HCT116 (cell line): ENCODE measurements around the gene APBA2. TPM values are rescaled to one million over a fixed set of nuclear protein-coding genes. Genes with fewer than 3 reads are reported as not detected.

Experiments
- ATAC-seq: fragments of 200-7000 bp; cut with Tn5 transposase; 2 replicates; pipeline ENCODE4 v1.9.1; 2020; ENCODE audit warnings: mild to moderate bottlenecking, moderate library complexity
- BruUV-seq: library from RNA; stranded (reverse); fragments of 400-500 nt; replicated peaks from 2 replicates; lab custom pipeline; 2021; lab: Mats Ljungman, UMichigan
- CTCF ChIA-PET: fragments of 300-600 bp; sonication (Branson Sonifier 250); formaldehyde crosslinking; loops from one replicate; lab custom pipeline; 2021; ENCODE audit warnings: antibody characterized with exemption; lab: Charles Lee
- POLR2A ChIA-PET: fragments of 300-600, 350-600 bp; sonication (Branson Sonifier 250); formaldehyde crosslinking; loops from one replicate; lab custom pipeline; 2021; ENCODE audit warnings: antibody characterized with exemption; lab: Charles Lee
- RAD21 ChIA-PET, 2 experiments: fragments of 300-600 bp; sonication (Branson Sonifier 250); formaldehyde crosslinking; loops; one replicate each; lab custom pipeline; 2023; ENCODE audit warnings: low total read pairs in 2 of 2; ENCODE audit not compliant: uncharacterized antibody in 2 of 2, unreplicated experiment in 2 of 2, low non-redundant PET in 1 of 2; lab: Charles Lee
- DNase-seq: peaks from one replicate; pipeline ENCODE4 v3.0.0-alpha.2; 2010; ENCODE audit warnings: low read depth, low spot score
- H2AFZ ChIP-seq: fragments of 200-600 bp; shearing (Covaris generic), sonication (generic); 2 replicates; pipeline ENCODE4 v1.6.1; 2017; ENCODE audit warnings: low read depth, mixed run types, mixed read lengths, antibody characterized with exemption, low read length; ENCODE audit not compliant: poor library complexity, severe bottlenecking
- H3K27ac ChIP-seq: 2 replicates; pipeline ENCODE4 v1.5.1; 2012; ENCODE audit warnings: low read depth, low read length
- H3K27me3 ChIP-seq: fragments of 200-600 bp; sonication (generic); 2 replicates; pipeline ENCODE4 v1.6.1; 2016; ENCODE audit warnings: mixed run types, low read length, mixed read lengths; ENCODE audit not compliant: insufficient read depth
- H3K36me3 ChIP-seq, 2 experiments: fragments of 200-500 bp in 1 of 2; fragments of 200-600 bp in 1 of 2; sonication (Bioruptor generic) in 1 of 2; sonication (generic) in 1 of 2; 2 replicates each; pipeline versions ENCODE4 v1.5.1 to v1.6.1; 2014 to 2016; ENCODE audit warnings: low read length in 2 of 2, inconsistent platforms in 1 of 2, mixed read lengths in 1 of 2, mixed run types in 1 of 2; ENCODE audit not compliant: insufficient read depth in 2 of 2, control insufficient read depth in 1 of 2
- H3K4me1 ChIP-seq, 2 experiments: fragments of 200-600 bp in 1 of 2; sonication (generic) in 1 of 2; 2 replicates each; pipeline versions ENCODE4 v1.5.1 to v1.6.1; 2012 to 2017; ENCODE audit warnings: low read length in 2 of 2, inconsistent platforms in 1 of 2, mild to moderate bottlenecking in 1 of 2, mixed read lengths in 1 of 2, mixed run types in 1 of 2, moderate library complexity in 1 of 2; ENCODE audit not compliant: insufficient read depth in 2 of 2, control insufficient read depth in 1 of 2
- H3K4me2 ChIP-seq: fragments of 200-600 bp; sonication (generic); 2 replicates; pipeline ENCODE4 v1.6.1; 2017; ENCODE audit warnings: mixed run types, low read length, mixed read lengths
- H3K4me3 ChIP-seq, 2 experiments: fragments of 200-600 bp in 1 of 2; sonication (generic) in 1 of 2; replicated peaks in 1 of 2; 2 replicates each; pipeline ENCODE4 v1.5.1; 2011 to 2016; ENCODE audit warnings: low read length in 2 of 2, control low read depth in 1 of 2, low read depth in 1 of 2, mild to moderate bottlenecking in 1 of 2, mixed read lengths in 1 of 2, mixed run types in 1 of 2
- H3K79me2 ChIP-seq: fragments of 200-600 bp; sonication (generic); 2 replicates; pipeline ENCODE4 v1.6.1; 2017; ENCODE audit warnings: mild to moderate bottlenecking, mixed run types, low read length, moderate library complexity, mixed read lengths; ENCODE audit not compliant: insufficient read depth
- H3K9ac ChIP-seq: fragments of 200-600 bp; sonication (generic); 2 replicates; pipeline ENCODE4 v1.6.1; 2016; ENCODE audit warnings: low read length, mixed read lengths
- H3K9me2 ChIP-seq: fragments of 200-600 bp; sonication (generic), shearing (Covaris generic); 2 replicates; pipeline ENCODE4 v1.6.1; 2017; ENCODE audit warnings: mixed run types, mild to moderate bottlenecking, moderate library complexity; ENCODE audit not compliant: insufficient read depth
- H3K9me3 ChIP-seq, 2 experiments: fragments of 200-500 bp in 1 of 2; fragments of 200-600 bp in 1 of 2; sonication (Bioruptor generic) in 1 of 2; sonication (generic) in 1 of 2; 2 replicates each; pipeline ENCODE4 v1.6.1; 2014 to 2017; ENCODE audit warnings: low read length in 2 of 2, mixed read lengths in 2 of 2, inconsistent platforms in 1 of 2, low read depth in 1 of 2, mild to moderate bottlenecking in 1 of 2, mixed run types in 1 of 2, moderate library complexity in 1 of 2; ENCODE audit not compliant: control insufficient read depth in 1 of 2, insufficient read depth in 1 of 2
- H4K20me1 ChIP-seq: fragments of 200-600 bp; sonication (generic), shearing (Covaris generic); 2 replicates; pipeline ENCODE4 v1.6.1; 2017; ENCODE audit warnings: mixed run types, mild to moderate bottlenecking, moderate library complexity; ENCODE audit not compliant: insufficient read depth
- ATF3 ChIP-seq: IDR thresholded peaks from 2 replicates; pipeline ENCODE4 v1.6.1; 2012
- CBX3 ChIP-seq: IDR thresholded peaks from 2 replicates; pipeline ENCODE4 v1.6.1; 2012; ENCODE audit warnings: low read depth
- CEBPB ChIP-seq: IDR thresholded peaks from 2 replicates; pipeline ENCODE4 v1.6.1; 2012; ENCODE audit warnings: low read depth
- EZH2 ChIP-seq: fragments of 200-600 bp; sonication (generic); IDR thresholded peaks from 2 replicates; pipeline ENCODE4 v1.6.1; 2017; ENCODE audit warnings: antibody characterized with exemption, mixed run types
- EZH2phosphoT487 ChIP-seq: fragments of 200-600 bp; IDR thresholded peaks from 2 replicates; pipeline ENCODE4 v1.6.1; 2018; ENCODE audit warnings: antibody characterized with exemption, borderline replicate concordance
- FOSL1 ChIP-seq: IDR thresholded peaks from 2 replicates; pipeline ENCODE4 v1.6.1; 2012; ENCODE audit warnings: low read depth
- MAX ChIP-seq: IDR thresholded peaks from 2 replicates; pipeline ENCODE4 v1.6.1; 2012
- POLR2AphosphoS5 ChIP-seq: IDR thresholded peaks from 2 replicates; pipeline ENCODE4 v1.6.1; 2011; ENCODE audit warnings: mild to moderate bottlenecking, low read depth, low read length, moderate library complexity
- RAD21 ChIP-seq: IDR thresholded peaks from 2 replicates; pipeline ENCODE4 v1.6.1; 2012; ENCODE audit warnings: low read depth, mild to moderate bottlenecking
- REST ChIP-seq: IDR thresholded peaks from 2 replicates; pipeline ENCODE4 v1.6.1; 2012; ENCODE audit warnings: low read depth
- SP1 ChIP-seq: IDR thresholded peaks from 2 replicates; pipeline ENCODE4 v1.6.1; 2012; ENCODE audit warnings: low read depth
- SRF ChIP-seq: IDR thresholded peaks from 2 replicates; pipeline ENCODE4 v1.6.1; 2012; ENCODE audit warnings: low read depth
- YY1 ChIP-seq: IDR thresholded peaks from 2 replicates; pipeline ENCODE4 v1.6.1; 2011; ENCODE audit warnings: low read length, low read depth, moderate library complexity, mild to moderate bottlenecking; ENCODE audit not compliant: insufficient replicate concordance; ENCODE audit errors: extremely low read depth
- ZNF274 ChIP-seq: fragments of 200-500 bp; sonication (Bioruptor generic); IDR thresholded peaks from 2 replicates; pipeline ENCODE4 v1.6.1; 2014; ENCODE audit warnings: mild to moderate bottlenecking, low read depth, low read length, inconsistent platforms
- intact Hi-C: fragments of 100-400 bp; cut with micrococcal nuclease; formaldehyde crosslinking; loops from 2 replicates; pipeline ENCODE4 v1.10.0; 2022
- total RNA-seq: library from RNA; stranded (reverse); gene quantifications from one replicate; pipeline ENCODE4 v1.2.1, GENCODE V29; 2021; ENCODE audit not compliant: unreplicated experiment

The APBA2 gene
- total RNA-seq, 1 experiment from 2014 or later: 0.47 TPM

GRCh38 chr15:28997791-28998190, 112.0 kb downstream of the APBA2 start:
- intact Hi-C loops: loop anchor here (5.0 to 10.0 kb wide), 2 partner anchors 95 to 567 kb away; no protein-coding TSS in a partner anchor
- DNase-seq: no peak
- H3K9me2 ChIP-seq: no peaks in the 10 kb centered on the region
- no peaks in the 10 kb centered on the region for H4K20me1 ChIP-seq
- H3K9me3 ChIP-seq: no peaks in the 10 kb centered on the region
- ChIA-PET RAD21 (no interaction called here), POLR2A (no interaction called here), CTCF (interaction anchor here (1.9 kb wide), 1 partner anchor 104 kb away, joined by 10 read pairs; no protein-coding TSS in a partner anchor)
- H3K79me2 ChIP-seq: no peaks in the 10 kb centered on the region
- H3K4me3 ChIP-seq: no peak overlapping the region
- no peak overlapping the region for H3K27ac ChIP-seq
- no peak for ATAC-seq
- TF ChIP-seq CEBPB: no peak
- no peak for TF ChIP-seq SRF
- no peak for TF ChIP-seq SP1
- no peak for TF ChIP-seq EZH2
- no peak for TF ChIP-seq POLR2AphosphoS5
- no peak for TF ChIP-seq ZNF274
- TF ChIP-seq ATF3: no peak
- no peak for TF ChIP-seq MAX
- no peak for TF ChIP-seq CBX3
- TF ChIP-seq RAD21: no peak
- TF ChIP-seq EZH2phosphoT487: no peak
- no peaks in the 10 kb centered on the region for H3K27me3 ChIP-seq
- no peak overlapping the region for H3K9ac ChIP-seq
- H3K36me3 ChIP-seq: no peaks in the 10 kb centered on the region
- H3K4me2 ChIP-seq: no peak overlapping the region
- H2AFZ ChIP-seq: no peak overlapping the region
- no TSS peak for BruUV-seq
- no peaks in the 10 kb centered on the region for H3K4me1 ChIP-seq

GRCh38 chr15:28998511-28998910, 112.7 kb downstream of the APBA2 start:
- Histone ChIP-seq H3K79me2 (no peaks in the 10 kb centered on the region), H3K27ac (no peak overlapping the region), H3K27me3 (no peaks in the 10 kb centered on the region), H3K9ac (no peak overlapping the region), H3K4me1 (no peaks in the 10 kb centered on the region), H2AFZ (no peak overlapping the region), H3K9me2 (no peaks in the 10 kb centered on the region), H3K4me2 (no peak overlapping the region), H3K9me3 (no peaks in the 10 kb centered on the region), H4K20me1 (no peaks in the 10 kb centered on the region), H3K36me3 (no peaks in the 10 kb centered on the region), H3K4me3 (no peak overlapping the region)
- no TSS peak for BruUV-seq
- ChIA-PET POLR2A (no interaction called here), RAD21 (no interaction called here), CTCF (interaction anchor here (1.0 to 1.9 kb wide), 2 partner anchors 81 to 104 kb away, joined by 3 to 10 read pairs; no protein-coding TSS in a partner anchor)
- peak; percentile 64 for ATAC-seq
- intact Hi-C loops: loop anchor here (5.0 to 10.0 kb wide), 2 partner anchors 94 to 566 kb away; no protein-coding TSS in a partner anchor
- DNase-seq: no peak
- TF ChIP-seq YY1 (no peak), FOSL1 (no peak), RAD21 (peak; percentile 20; the same call in 1 of the 2 replicates), SRF (no peak), ATF3 (no peak), REST (no peak), EZH2 (no peak), POLR2AphosphoS5 (no peak)
